K562 (cell line): ENCODE measurements around the gene EFCAB12. TPM values are rescaled to one million over a fixed set of nuclear protein-coding genes. Genes with fewer than 3 reads are reported as not detected.

Source experiments
- EGR1 ChIP-seq: fragments of 450-650 bp; conservative IDR thresholded peaks from 2 replicates; pipeline ENCODE4 v1.6.1; 2017; ENCODE audit warnings: mild to moderate bottlenecking
- FOXO4 ChIP-seq: fragments of 450-650 bp; formaldehyde crosslinking; IDR thresholded peaks from 2 replicates; pipeline ENCODE4 v1.4.0; 2020; ENCODE audit warnings: mild to moderate bottlenecking, moderate library complexity
- KAT2B ChIP-seq: IDR thresholded peaks from one replicate; pipeline ENCODE4 v1.6.1; 2012; ENCODE audit warnings: low read depth, mild to moderate bottlenecking, control low read depth, inconsistent platforms, low read length, moderate library complexity
- L3MBTL2 ChIP-seq: fragments of 450-650 bp; IDR thresholded peaks from 2 replicates; pipeline ENCODE4 v1.6.1; 2016; ENCODE audit warnings: mild to moderate bottlenecking, moderate library complexity
- MLLT1 ChIP-seq, 2 experiments: fragments of 450-650 bp; IDR thresholded peaks; 2 replicates each; pipeline ENCODE4 v1.6.1; 2016
- ZBED1 ChIP-seq: IDR thresholded peaks from 2 replicates; pipeline ENCODE4 v1.6.1; 2014
- ZHX1 ChIP-seq: fragments of 150-350 bp; conservative IDR thresholded peaks from 2 replicates; pipeline ENCODE4 v1.6.1; 2014; ENCODE audit warnings: low read length
- ZNF174 ChIP-seq: fragments of 250-450 bp; sonication (Bioruptor Pico); IDR thresholded peaks from 2 replicates; pipeline ENCODE4 v1.4.0; 2020; ENCODE audit warnings: mild to moderate bottlenecking
- ZNF217 ChIP-seq: sonication (generic); formaldehyde crosslinking; IDR thresholded peaks from 2 replicates; pipeline ENCODE4 v1.8.0; 2022; ENCODE audit warnings: mild to moderate bottlenecking, missing genetic modification reagents
- ZNF224 ChIP-seq: sonication (generic); formaldehyde crosslinking; IDR thresholded peaks from 2 replicates; pipeline ENCODE4 v1.8.0; 2022; ENCODE audit warnings: mild to moderate bottlenecking, missing genetic modification reagents
- ZNF586 ChIP-seq: fragments of 450-650 bp; formaldehyde crosslinking; conservative IDR thresholded peaks from 2 replicates; pipeline ENCODE4 v1.4.0; 2020; ENCODE audit warnings: mild to moderate bottlenecking, moderate library complexity
- polyA plus RNA-seq, 8 experiments: library from polyadenylated mRNA; depleted of rRNA in 4 of 8; stranded (reverse) in 5 of 8; unstranded in 3 of 8; fragments of >200 nt; fragmentation: Nextera tagmentation in 2 of 8; fragmentation: Illumina TruSeq in 1 of 8; extraction: Ambion mirVana in 2 of 8; extraction: Trizol in 1 of 8; gene quantifications; 2 replicates each; pipeline versions ENCODE4 v1.2.1 to v1.2.3, GENCODE V29; 2011 to 2014; ENCODE audit warnings: inconsistent platforms in 1 of 8, missing spikeins in 1 of 8
- total RNA-seq, 7 experiments: library from RNA; depleted of rRNA in 6 of 7; stranded (reverse); fragments of >200 nt in 6 of 7; fragmentation: Illumina TruSeq in 2 of 7; extraction: Trizol in 2 of 7; gene quantifications; 2 replicates each; pipeline versions ENCODE4 v1.2.1 to v1.2.3, GENCODE V29; 2011 to 2021; ENCODE audit warnings: low replicate concordance in 1 of 7

EFCAB12 gene
- total and polyA plus RNA-seq, 9 of the 15 experiments (the other 6 are each of a cell fraction or from before 2014, with no cell fraction given) = 0.08 to 0.95 (median 0.56) TPM; not detected in 1

GRCh38 chr3:129461461-129462146, 33.2 kb upstream of the EFCAB12 start (continued):
- TF ChIP-seq MLLT1 (IDR thresholded peaks at IDR 0.05) (0 out of 4 replicates have a peak, but pooled peaks of 1 of the 2 experiments have one; percentile 39), KAT2B (no peak), ZBED1 (no peak), L3MBTL2 (no peak), ZNF217 (CRISPR knock-in tag) (no peak), ZNF224 (CRISPR knock-in tag) (no peak), EGR1 (no peak), ZNF586 (CRISPR knock-in tag) (no peak), ZNF174 (no peak), ZHX1 (no peak), FOXO4 (no peak)
